Stimulated activated CD4-positive, alpha-beta T cell treated with anti-CD3 and anti-CD28 coated beads, Interleukin-15, amount 100 ng/mL, for 1 hour (primary cell): ENCODE measurements around the gene GOLT1A.

ENCODE experiments used
- DNase-seq, 2 donors: peaks; one replicate each; pipeline ENCODE4 v3.0.0-alpha.2; 2020; ENCODE audit warnings: low read depth in 1 of 2, low spot score in 1 of 2

The GOLT1A gene

GRCh38 chr1:204213668-204214662, at the start of gene GOLT1A:
Gene GOLT1A (minus strand): TSS chr1:204213988. CDS start chr1:204213906, 82 bp downstream.
- DNase-seq, result peak in 1 of 2 donors; percentile 20

GRCh38 chr1:204263254-204263910, 49.6 kb upstream of the GOLT1A start:
- DNase-seq, result no peak

- DNase-seq, result no peak
These were observed 48.9 kb upstream of the GOLT1A start for GRCh38 chr1:204262506-204263253.

GRCh38 chr1:204261746-204262505, 48.1 kb upstream of the GOLT1A start:
- no peak for DNase-seq

- DNase-seq, result no peak
These were observed 47.5 kb upstream of the GOLT1A start for GRCh38 chr1:204261266-204261665.

GRCh38 chr1:204260601-204261197, 46.9 kb upstream of the GOLT1A start:
- DNase-seq, result no peak

- no peak for DNase-seq
These were observed 46.0 kb upstream of the GOLT1A start for GRCh38 chr1:204259782-204260181.

GRCh38 chr1:204259196-204259595, 45.4 kb upstream of the GOLT1A start:
- no peak for DNase-seq

GRCh38 chr1:204258213-204259115, 44.7 kb upstream of the GOLT1A start:
- peak in 1 of 2 donors; percentile 8 for DNase-seq

GRCh38 chr1:204257446-204257845, 43.7 kb upstream of the GOLT1A start:
- DNase-seq, result no peak

GRCh38 chr1:204256531-204256930, 42.7 kb upstream of the GOLT1A start:
- no peak for DNase-seq

GRCh38 chr1:204255966-204256365, 42.2 kb upstream of the GOLT1A start:
- no peak for DNase-seq

GRCh38 chr1:204255225-204255624, 41.4 kb upstream of the GOLT1A start:
- no peak for DNase-seq

GRCh38 chr1:204254031-204254661, 40.4 kb upstream of the GOLT1A start:
- no peak for DNase-seq

- DNase-seq, result no peak
These were observed 38.3 kb upstream of the GOLT1A start for GRCh38 chr1:204251926-204252689.

- no peak for DNase-seq
These were observed 37.5 kb upstream of the GOLT1A start for GRCh38 chr1:204251286-204251685.

- no peak for DNase-seq
These were observed 36.7 kb upstream of the GOLT1A start for GRCh38 chr1:204250428-204251030.
